ENCODE data around the gene HSD17B8.
A peak's percentile ranks its signal among the peaks of the same experiment; 100 is the strongest.

Gene HSD17B8

GRCh38 chr6:33241968-33242367, 37.5 kb downstream of the HSD17B8 start:
- no peak for DNase-seq (ENCODE audit: low spot score)

- DNase-seq (ENCODE audit: low spot score) = no peak
Observed at GRCh38 chr6:33243476-33243875, 39.0 kb downstream of the HSD17B8 start.

- DNase-seq (ENCODE audit: low spot score) = peak; percentile 85
Observed at GRCh38 chr6:33247977-33248642, 43.7 kb downstream of the HSD17B8 start.

GRCh38 chr6:33248643-33248931, 44.1 kb downstream of the HSD17B8 start:
- DNase-seq (ENCODE audit: low spot score) = peak; percentile 41

- peak; percentile 93 for DNase-seq (ENCODE audit: low spot score)
Observed at GRCh38 chr6:33248932-33249731, 44.7 kb downstream of the HSD17B8 start.

- peak; percentile 62 for DNase-seq (ENCODE audit: low spot score)
Observed at GRCh38 chr6:33249732-33250630, 45.5 kb downstream of the HSD17B8 start.

- no peak for DNase-seq (ENCODE audit: low spot score)
Observed at GRCh38 chr6:33250731-33251130, 46.3 kb downstream of the HSD17B8 start.

GRCh38 chr6:33251395-33252012, 47.0 kb downstream of the HSD17B8 start:
- no peak for DNase-seq (ENCODE audit: low spot score)

- DNase-seq (ENCODE audit: low spot score) = no peak
Observed at GRCh38 chr6:33252759-33253158, 48.3 kb downstream of the HSD17B8 start.

- DNase-seq (ENCODE audit: low spot score) = no peak
Observed at GRCh38 chr6:33254591-33254990, 50.1 kb downstream of the HSD17B8 start.

Measured in D341Med (cell line).